HG03354 (cell line): ENCODE measurements around the gene TOGARAM2.
"Not testable (repeated sequence)": the region's sequence is repeated elsewhere in the genome, so short reads cannot be mapped to it uniquely, and the experiment has no call there.

ENCODE experiments used
- ATAC-seq: cut with Tn5 transposase; IDR thresholded peaks from one replicate; pipeline ENCODE4 v1.9.1; 2021; ENCODE audit warnings: mild to moderate bottlenecking; ENCODE audit not compliant: unreplicated experiment, poor library complexity, severe bottlenecking

TOGARAM2 gene

DNA sequence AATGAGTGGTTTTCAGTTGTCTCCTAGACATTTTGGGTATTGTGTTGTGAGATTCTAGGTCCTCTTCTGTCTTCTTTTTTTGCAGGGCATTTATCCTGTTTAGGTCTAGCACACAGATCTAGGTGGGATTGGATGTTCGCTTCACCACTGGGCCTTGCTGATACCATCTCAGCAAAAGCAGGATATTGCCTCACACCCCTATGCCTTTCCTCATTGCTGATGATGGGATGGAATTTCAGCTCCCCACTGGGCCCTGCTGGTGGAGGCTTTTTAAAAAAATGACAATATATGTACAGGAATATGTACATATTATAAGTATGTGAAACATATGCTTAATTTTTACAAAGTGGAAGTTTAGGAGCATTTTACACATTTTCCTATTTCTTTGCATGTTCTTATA lies 5.4 kb upstream of the TOGARAM2 start:
- no peak for ATAC-seq

DNA sequence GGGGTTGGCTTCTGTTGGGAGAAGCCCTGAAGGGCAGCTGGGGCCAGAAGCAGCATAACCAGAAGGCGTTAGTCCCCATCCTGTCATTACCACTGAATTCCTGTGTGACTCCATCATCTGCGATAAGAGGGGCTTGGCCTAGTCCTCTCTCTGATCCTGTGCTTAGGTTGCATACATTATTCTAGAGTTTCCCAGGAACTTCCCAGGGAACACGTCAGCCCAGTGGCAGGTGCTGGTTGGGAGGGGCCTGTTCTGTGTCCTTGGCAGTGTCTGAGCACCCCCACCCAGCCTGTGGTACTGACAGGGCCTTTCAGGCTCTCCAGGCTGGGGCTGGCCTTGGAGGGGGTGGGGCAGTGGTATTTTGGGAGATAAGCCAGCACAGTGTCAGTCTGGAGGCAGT lies 4.5 kb upstream of the TOGARAM2 start:
- no peak for ATAC-seq

DNA sequence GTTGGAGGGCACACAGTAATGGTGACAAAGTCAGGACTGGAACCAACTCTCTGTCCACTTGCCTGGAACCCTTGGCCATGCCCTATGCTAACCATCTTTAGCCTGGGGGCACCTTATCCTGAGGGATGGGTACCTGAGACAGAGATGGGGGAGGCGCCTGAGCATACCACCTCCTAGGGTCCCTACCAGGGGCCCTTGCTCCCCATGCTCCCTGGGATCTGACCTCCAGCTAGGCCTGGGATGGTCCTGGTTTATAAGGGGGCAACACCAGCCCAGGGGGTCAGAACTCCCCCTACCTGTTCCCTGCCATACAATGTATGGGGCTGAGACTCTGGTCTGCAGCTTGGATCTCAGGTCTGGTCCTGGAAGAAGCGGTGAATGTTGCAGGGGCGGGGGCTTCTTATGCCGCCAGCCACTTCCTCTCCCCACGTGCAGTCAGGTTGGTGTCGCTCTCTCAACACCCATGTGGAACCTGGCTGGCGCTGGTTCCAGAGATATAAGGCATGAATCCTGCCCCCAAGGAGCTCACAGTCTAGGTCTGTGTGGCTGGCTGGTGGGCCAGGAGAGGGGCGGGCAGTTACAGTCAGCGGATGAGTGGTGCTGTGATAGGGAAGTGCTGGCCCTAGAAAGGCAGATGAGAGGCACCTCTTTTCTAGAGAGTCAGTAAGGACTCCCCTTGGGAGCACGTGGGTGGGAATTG lies 3.8 kb upstream of the TOGARAM2 start:
- ATAC-seq = no peak

DNA sequence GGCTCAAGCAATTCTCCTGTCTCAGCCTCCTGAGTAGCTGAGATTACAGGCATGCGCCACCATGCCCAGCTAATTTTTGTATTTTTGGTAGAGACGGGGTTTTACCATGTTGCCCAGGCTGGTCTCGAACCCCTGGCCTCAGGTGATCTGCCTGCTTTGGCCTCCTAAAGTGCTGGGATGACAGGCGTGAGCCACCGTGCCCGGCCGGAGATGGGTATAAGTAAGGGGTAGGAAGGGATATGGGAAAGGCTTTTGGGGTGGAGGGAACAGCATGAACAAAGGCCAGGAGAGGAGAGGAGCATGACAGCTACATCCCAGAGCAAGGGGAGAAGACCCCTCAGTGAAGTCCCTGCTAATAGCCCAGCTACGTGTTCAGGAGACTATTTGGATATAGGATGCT lies 3.1 kb upstream of the TOGARAM2 start:
- not testable (repeated sequence) for ATAC-seq

DNA sequence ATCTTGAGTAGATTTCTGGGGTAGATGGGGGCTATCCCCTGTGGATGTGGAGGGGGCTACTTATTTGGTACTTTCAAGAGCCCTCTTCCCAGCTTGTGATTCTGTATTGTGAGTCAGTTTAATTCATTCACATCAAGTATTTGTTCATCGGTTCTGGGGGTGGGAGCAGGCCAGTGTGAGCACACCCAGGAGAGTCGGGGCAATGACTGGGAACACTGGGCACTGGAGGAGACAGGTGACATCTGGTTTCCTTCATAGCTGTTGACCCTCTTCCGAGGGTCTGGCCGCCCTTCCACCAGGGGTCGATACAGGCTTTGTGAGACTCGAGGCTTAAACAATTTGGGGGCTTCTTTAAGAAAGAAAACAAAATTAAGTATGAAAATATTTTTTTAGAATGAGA lies 2.5 kb upstream of the TOGARAM2 start:
- ATAC-seq = no peak

DNA sequence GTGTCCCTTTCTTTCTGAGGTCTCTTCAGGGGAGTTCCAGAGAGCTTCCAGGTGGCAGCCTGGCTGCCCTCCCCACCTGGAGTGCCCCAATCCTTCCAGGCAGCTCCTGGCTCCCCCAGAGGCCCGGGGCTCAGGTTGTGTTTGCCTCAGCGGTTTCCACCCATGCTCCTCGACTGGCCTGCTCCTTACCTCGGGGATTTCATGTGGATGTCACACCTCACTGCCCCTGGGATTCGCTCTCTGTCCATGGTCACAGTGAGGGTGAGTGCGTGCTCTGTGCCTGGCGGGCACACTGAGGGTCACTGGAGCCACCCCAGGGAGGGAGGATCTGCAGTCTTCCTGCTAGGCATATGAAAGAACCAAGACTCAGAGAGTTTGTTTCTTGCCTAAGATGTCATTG lies 2.1 kb upstream of the TOGARAM2 start:
- no peak for ATAC-seq

DNA sequence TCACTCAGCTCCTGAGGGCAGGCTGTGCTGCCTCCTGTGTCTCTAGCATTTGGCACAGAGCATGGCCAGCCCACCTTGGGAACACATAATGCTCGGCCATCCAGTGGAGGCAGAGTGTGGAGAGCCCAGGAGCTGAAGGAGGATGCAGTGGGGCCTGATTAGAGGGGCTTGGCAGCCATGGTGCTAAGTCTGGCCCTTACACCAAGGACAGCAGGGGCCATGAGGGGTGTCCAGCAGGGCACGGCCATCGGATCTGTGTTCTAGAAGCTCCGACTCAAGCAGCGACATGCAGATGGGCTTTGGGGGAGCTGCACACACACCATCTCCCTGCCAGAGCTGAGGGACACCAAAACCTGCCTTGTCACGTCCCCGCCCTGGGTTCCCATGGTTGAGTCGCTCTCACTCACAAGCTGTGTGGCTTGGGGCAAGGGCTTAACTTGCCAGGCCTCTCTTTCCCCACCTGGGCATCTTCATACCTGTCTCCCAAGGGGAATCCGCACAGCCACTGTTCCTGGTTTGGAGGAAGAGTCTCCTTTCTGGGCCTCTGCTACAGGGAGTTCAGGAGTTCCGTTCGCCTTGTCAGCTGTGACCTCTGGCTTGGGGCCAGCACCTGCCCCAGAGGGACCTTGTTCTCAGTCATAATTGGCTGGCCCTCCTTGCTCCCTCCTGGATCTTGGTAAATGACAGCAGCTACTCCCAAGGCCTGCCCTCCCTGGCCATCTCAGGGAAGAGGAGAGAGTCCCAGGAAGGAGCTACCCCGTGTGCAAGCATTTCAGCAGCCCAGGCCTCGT lies 1.3 kb upstream of the TOGARAM2 start:
- ATAC-seq = no peak

DNA sequence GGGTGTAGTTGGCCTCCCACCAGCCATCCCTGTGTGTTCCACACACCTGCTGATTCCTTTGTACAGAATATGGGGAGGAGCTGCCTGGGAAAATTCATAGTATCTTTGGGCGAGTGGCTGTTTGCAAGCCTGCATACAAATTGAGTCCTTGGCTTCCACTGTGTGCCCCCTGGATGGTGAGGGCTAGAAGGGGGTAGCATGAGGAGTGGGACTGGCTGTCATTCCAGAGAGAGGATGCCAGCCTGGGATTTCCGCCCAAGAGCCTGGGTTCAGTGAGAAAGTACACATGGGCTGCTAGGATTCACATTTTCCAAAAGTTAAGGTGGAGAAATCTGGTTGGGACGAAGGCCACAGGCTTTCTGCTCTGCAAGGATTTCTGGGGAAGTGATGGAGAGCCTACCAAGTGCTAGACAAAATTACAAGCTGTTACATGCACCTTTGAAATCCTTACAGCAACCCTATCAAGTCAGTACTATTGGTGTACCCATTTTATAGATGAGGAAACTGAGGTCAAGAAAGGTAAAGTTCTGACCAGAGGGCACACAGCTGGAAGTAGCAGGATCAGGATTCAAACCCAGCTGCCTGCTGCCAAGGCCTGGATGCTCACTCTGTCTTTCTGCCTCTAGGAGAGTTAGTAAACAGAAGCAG lies 606 bp upstream of the TOGARAM2 start:
- no peak for ATAC-seq

DNA sequence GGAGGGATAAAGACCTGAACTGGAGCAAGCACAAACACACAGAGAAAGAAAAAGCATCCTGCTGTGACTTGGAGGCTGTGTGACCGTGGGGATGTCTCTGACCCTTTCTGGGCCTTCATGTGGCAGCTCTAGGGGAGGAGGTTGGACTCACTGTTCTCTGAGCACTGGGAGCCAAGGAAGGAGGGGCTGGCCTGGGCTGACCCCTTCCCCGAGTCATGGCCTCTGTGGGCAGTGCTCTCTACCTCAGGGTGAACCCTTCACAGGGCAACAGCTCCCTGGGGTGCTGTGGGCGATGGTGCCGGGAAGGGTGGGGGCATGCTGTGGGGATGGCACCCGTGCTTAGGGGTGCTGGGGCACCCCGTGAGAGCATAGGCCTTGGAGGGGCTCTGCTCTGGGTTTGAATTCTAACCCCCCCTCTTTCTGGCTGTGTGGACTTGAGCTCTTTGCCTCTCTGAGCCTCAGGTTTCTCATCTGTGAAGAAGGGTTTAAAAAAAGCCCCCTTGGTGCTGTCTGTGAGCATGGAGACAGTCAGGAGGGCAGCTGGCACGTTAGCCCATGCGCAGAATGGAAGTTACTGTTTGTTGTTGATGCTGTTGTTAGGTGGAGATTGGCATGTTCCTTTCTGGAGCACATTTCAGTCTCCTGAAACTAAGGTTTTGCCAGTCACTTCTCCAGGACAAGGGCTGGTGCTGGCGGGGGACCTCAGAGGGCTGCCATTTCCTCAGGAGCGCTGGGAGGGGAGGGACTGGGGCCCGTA lies 700 bp downstream of the TOGARAM2 start:
- no peak for ATAC-seq

DNA sequence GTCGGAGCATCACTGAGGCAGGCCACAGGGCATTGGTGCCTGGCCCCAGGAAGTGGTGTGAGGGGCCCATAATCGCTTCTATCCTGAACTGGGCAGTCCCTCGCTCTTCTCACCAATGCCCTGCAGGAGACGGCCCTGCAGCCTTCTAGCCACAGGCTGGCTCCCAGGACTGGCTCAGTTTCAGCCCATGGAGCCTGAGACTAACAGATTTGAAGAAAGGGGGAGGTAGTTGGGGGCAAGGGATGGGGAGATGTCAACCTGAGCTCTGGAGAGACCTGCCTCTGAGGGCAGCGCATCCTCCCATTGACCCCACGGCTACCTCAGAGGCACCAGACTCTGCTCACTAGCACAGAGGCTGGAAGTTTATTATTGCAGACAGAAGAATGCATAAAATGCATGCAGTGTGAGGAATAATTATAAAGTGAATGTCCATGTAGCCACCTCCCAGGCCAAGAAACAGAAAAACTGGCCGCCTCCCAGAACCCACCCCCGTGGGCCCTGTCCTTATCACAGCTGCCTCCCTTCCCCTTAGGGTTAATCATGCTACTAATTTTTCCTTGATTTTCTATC lies 1.4 kb downstream of the TOGARAM2 start:
- ATAC-seq = no peak

DNA sequence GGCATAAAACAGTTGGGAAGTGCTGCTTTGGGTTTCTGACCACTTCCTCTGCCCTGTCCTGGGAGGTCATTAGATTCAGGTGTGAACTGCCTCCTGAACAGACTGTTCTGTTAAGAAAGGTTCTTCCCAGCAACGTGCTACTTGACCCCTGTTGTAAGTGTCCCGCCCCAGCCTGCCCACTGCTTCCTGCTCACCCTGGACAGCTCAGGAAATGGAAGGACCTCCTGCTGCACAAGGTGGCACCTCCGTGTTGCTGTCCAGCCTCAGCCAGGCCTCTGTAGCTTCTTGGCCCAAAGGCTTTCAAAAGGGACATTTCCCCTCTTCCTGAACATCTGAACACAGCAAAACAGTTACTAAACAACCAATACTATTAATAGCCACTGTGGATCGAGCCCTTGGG lies 5.3 kb downstream of the TOGARAM2 start:
- ATAC-seq = no peak

DNA sequence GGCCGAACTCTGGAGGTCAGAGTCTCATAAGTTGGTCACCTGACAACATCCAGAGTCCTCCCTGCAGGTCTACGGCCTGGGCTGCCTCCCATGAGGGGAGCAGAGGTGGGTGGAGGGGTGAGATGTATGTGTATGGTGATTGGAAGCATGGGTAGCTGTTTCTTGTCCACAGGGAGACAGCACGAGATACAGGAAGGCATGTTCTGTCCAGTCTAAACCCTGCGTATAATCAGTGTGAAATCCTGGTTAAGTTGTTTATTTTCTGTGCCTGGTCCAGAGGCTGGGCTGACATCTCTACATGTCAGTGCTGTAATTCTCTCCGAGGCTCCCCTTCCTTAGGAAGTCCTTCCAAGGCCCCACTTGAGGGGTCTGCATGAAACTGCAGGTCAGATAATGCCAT lies 8.9 kb downstream of the TOGARAM2 start:
- no peak for ATAC-seq

DNA sequence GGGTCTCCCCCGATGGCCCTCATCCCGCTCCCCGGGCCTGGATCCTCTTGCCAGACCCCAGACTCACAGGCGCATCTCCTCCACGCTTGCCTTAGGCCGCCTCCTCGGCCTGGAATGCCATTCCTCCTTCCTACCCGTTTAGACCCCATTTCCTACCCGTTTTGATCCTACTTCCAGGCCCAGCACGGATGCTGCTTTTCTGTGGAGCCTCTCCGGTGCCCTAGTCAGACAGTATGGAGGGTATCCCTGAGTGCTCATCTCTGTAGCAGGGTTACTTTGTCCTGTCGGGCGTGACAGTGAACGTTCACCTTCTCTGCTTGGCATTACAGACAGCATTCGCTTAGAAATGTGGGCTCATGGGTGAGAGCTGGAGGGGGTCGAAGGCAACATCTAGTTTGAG lies 9.3 kb downstream of the TOGARAM2 start:
- no peak for ATAC-seq

DNA sequence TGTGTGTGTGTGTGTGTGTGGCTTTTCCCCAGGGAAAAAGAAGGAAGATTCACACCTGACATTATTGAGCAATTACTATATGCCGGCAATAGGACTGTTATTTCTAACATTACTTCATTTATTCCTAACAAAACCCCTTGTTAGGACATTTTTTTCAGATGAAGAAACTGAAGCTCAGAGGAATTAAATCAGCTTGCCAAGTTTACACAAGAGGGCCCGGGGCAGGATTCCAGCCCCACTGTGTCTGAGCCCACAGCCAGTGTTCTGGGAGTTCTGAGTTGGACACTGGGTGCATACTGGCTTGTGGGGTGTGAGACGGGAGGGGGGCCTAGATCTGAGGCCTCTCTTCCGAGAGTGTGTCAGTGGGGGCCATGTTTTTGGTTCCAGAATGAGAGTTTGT lies 9.9 kb downstream of the TOGARAM2 start:
- no peak for ATAC-seq

DNA sequence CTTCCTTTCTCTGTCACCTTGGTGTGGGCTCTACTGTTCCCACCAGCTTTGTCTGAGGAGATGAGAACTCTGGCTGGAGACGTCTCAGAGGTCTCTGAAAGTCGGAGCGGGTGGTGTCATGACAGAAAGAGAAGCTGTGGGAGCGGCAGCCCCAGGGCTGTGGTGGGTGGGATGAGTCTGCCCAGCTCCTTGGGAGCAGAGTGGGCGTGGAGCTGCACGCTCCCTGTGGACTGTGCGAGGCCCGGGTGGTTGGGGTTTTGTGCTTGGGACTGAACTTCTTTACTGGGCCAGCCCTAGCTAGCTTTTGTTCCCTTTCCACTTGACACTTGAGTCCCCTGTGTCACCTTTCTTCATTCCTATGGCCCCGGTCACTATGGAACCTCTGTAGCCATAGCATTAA lies 10.4 kb downstream of the TOGARAM2 start:
- no peak for ATAC-seq

DNA sequence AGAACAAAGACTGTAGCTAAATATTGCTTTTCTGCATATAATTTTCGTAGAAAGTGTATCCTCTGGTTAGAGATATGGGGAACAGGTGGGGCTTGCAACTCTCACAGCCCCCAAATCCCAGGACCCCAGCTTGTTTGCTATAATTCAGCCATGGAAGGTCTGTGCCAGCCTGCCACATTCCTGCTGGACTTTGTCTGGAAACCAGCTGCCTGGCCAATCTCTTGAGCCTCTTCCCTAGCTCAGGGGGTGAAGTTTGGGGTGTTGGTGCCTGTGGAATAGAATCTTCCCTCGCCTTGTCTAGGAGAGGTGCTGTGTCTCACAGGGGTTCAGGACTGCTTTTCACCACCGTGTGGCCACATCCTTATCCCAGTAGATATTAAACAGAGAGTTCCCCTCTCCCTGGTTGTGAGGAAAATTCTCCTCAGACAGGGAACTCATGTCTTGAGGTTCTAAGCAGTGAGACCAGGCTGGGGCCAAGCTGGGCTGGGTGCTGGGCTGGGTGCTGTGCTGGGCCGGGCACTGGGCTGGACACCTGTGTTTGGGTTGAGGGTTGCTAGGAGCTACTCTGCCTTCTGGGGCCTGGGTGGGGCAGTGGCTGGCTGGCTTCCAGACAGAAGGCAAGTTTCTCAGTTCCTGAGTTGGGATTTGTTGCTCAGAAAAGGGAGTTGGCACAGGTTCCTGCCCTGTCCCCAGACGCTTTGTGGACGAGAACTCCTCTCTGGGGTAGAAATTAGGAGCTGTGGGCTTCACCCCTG lies 12.3 kb downstream of the TOGARAM2 start:
- ATAC-seq = no peak

DNA sequence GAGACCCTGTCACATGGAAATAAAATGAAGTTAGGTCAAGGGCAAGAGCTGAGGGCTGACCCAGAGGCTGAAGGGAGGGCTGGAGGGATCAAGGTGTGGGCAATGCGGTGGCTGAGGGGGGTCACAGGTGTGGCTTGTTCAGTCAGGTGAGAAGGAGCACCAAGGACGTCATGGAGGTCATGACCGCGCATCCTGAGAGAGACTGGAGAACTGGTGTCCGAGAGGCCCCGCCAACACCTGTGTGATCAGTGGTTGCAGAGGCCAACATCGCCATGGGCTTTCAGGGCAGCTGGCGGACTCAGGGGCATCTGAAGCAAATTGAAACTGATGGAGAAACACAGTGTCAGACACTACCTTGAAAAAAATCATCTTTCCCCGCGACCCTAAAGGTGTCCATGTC lies 13.0 kb downstream of the TOGARAM2 start:
- no peak for ATAC-seq

DNA sequence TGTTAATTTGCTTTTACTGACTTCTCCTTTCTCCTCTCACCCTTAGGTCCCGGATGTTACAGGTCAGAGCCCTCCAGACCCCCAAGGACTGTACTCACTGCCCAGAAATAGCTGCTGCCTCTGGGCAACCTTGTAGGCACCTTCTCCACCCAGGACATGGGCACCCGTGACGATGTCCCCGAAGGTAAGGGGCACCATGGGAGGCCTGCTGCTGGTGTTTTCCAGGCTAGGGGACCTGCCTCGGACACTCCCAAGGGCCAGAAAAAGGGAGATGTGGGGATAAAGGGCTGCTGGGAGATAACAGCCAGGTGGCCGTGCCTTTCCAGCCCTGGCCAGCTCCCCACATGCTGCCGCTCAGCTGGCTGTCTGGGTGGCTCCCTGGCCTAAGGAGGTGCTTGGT lies 13.6 kb downstream of the TOGARAM2 start:
- no peak for ATAC-seq
